Activated naive CD4-positive, alpha-beta T cell treated with anti-CD3 and anti-CD28 coated beads, Interleukin-2, amount 50 U/mL, for 72 hours (primary cell): ENCODE data around the gene ACSL4. TPM values are rescaled to one million over a fixed set of nuclear protein-coding genes. Genes with fewer than 3 reads are reported as not detected.
A peak's percentile ranks its signal among the peaks of the same experiment; 100 is the strongest.
"Not testable (repeated sequence)": the region's sequence is repeated elsewhere in the genome, so short reads cannot be mapped to it uniquely, and the experiment has no call there.

Source experiments
- ATAC-seq, 2 donors: fragments of 150-1000 bp; cut with Tn5 transposase; 2 replicates each; pipeline ENCODE4 v1.10.0; 2021; ENCODE audit warnings: mild to moderate bottlenecking in 2 of 2, moderate library complexity in 2 of 2
- DNase-seq, 2 donors: peaks; one replicate each; pipeline ENCODE4 v3.0.0; 2021 to 2022; ENCODE audit warnings: low spot score in 2 of 2
- H3K27ac Mint-ChIP-seq, 2 donors: one replicate each; pipeline ENCODE4 v1.8.0; 2022; ENCODE audit warnings: mild to moderate bottlenecking in 2 of 2, mixed read lengths in 2 of 2
- H3K36me3 Mint-ChIP-seq, 2 donors: one replicate each; pipeline ENCODE4 v1.8.0; 2022; ENCODE audit warnings: mixed read lengths in 2 of 2
- H3K9me3 Mint-ChIP-seq, 2 donors: one replicate each; pipeline ENCODE4 v1.8.0; 2022; ENCODE audit warnings: mixed read lengths in 2 of 2
- total RNA-seq, 2 donors: library from RNA; stranded (reverse); gene quantifications; one replicate each; pipeline ENCODE4 v1.2.3, GENCODE V29; 2022

The ACSL4 gene
- total RNA-seq, result 10 to 100 TPM; 62.0 to 64.1 TPM

DNA sequence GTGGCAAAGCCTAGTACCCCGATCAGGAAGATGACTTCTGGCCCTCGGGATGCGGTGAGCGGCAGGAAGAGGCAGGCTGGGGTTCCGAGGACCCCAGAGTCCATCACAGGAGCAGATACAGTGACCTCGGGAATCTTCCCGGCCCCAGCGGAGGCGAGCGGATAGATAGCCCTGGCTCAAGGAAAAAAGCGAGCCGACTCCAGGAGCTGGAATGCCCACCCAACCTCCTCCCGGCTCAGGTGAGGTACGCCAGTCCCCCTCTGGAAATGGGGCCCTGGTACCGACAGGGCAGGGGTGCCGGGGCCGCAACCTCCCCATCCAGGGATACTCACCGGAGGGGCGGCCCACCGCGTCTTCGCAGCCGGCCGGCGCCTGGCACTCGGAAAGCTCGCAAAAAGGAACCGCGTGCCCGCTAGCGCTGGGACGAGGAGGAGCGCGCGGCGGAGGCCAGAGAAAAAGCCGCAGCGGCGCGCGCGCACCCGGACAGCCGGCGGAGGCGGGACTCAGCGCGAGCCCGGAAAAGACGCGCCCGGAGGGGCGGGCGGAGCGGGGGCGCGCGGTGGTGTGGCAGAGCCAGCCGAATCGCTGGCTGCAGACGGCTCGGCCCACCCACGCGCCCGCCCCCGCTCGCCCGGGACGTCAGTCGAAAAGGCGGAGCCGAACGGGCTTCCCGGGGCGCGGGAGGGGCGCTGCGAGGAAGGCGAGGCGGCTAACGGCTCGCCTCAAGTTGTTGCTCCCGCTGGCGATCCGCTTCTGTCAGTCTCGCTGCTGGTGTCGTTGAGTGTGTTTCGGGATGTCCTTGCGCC, at the start of gene ACSL4:
TSS of gene ACSL4 (minus strand) at position 451 of the 806 bp plus-strand sequence. CDS start 49,894 bp downstream, outside the sequence.
- peak; percentile 76 to 82 for DNase-seq
- Mint-ChIP-seq H3K27ac (peak within 1 kb of the TSS; percentile 99 to 100), H3K9me3 (no peaks in the 10 kb centered on the region), H3K36me3 (peaks cover 13 to 23% of the 10 kb centered on the region in 2 donors)
- ATAC-seq, result peak; percentile 74 to 79

DNA sequence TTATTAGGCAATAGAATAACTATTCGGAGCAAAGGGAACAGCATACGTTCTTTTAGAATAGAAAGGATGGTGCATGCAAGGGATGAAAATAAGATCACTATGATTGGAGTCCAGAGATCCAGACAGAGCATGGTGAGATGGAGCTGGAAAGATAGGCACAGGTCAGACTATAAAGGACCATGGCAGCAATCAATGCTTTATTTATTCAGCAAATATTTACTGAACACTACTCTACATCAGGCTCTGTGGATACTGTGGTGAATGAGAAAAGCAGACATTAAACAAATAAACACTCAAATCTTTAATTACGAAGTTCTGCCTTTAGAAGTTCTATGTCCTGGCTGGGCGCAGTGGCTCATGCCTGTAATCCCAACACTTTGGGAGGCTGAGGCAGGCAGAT, 44.7 kb upstream of the ACSL4 start:
- Mint-ChIP-seq H3K36me3 (no peaks in the 10 kb centered on the region), H3K9me3 (peaks cover 0 to 4% of the 10 kb centered on the region in 2 donors), H3K27ac (no peak overlapping the region)
- ATAC-seq (no peak), DNase-seq (no peak)

DNA sequence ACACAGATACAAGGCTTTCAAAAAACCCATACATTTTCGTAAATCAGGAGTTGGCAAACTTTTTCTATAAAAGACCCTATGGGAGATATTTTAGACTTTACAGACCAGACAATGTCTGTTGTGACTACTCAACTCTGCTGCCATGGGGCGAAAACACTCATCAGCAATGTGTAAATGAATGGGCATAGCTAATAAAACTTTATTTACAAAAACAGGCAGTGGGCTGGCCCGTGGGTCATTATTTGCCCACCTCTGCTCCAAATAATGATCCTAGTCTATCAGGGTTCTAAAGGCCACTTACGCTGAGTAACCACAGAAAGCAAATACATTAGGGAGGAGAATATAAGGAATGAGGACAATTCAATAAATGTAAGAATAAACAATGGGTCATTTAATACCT, 43.9 kb upstream of the ACSL4 start:
- DNase-seq, result no peak
- no peaks in the 10 kb centered on the region for H3K36me3 Mint-ChIP-seq
- no peak for ATAC-seq
- H3K27ac Mint-ChIP-seq, result no peak overlapping the region
- H3K9me3 Mint-ChIP-seq, result peaks cover 0 to 4% of the 10 kb centered on the region in 2 donors

DNA sequence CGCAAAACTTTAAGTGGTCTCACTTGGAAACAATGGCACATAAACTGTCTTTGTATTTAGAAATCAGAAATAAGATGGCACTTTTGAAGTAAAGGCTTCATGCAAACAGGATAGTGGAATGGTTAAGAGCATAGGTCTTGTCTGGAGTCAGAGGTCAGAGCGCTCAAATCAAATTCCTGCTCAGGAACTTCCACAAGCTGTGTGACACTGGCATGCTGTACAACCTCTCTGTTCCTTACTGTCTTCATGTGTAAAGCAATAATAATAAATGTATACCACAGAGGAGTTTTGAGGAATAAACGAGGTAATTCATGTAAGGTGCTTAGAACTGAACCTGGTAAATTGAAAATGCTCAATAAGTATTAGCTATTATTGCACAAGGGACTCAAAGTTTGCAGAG, 43.4 kb upstream of the ACSL4 start:
- peaks cover 0 to 4% of the 10 kb centered on the region in 2 donors for H3K9me3 Mint-ChIP-seq

DNA sequence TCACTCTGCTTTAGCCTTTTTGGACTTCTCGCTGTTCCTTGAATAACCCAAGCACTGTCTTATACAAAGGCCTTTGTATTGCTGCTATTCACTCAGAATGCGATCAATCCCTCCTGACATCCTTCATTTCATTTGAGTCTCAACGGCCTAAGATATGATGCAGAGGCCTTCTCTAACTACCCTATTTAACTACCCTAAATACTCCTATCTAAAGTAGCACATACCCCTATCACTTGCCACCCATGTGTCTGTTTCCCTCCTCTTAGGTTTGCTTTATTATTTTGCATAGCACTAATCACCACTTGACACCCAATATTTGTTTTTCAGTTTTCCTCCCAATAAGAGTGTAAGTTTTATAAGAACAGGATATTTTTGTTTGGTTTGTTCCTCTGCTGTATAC, 42.3 kb upstream of the ACSL4 start:
- Mint-ChIP-seq H3K36me3 (no peaks in the 10 kb centered on the region), H3K27ac (no peak overlapping the region), H3K9me3 (peaks cover 0 to 4% of the 10 kb centered on the region in 2 donors)
- DNase-seq, result no peak
- no peak for ATAC-seq

More for the DNA sequence above, 43.4 kb upstream of the ACSL4 start:
- H3K27ac Mint-ChIP-seq, result no peak overlapping the region
- ATAC-seq, result no peak
- no peaks in the 10 kb centered on the region for H3K36me3 Mint-ChIP-seq
- DNase-seq, result no peak

DNA sequence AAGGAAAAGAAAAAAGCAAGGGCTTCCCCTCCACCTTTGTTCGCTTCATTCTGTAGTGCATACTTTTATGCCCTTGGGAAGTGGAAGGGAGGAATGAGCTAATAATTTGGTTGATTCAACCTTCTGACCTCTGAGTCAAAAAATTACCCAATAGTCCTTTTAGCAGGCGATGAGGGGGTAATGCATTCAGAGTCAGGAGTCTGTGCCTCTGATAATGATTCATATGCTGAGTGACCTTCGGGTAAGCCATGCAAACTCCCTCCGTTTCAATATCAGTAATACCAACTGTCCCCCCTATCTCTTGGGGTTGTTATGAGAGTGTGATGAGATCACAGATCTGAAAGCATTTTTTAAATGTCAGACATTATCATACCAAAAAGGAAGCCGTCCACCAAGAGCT, 41.6 kb upstream of the ACSL4 start:
- DNase-seq (no peak), ATAC-seq (peak; percentile 67 to 97)
- peaks cover 3 to 4% of the 10 kb centered on the region in 2 donors for H3K9me3 Mint-ChIP-seq
- H3K36me3 Mint-ChIP-seq, result no peaks in the 10 kb centered on the region
- no peak overlapping the region for H3K27ac Mint-ChIP-seq

DNA sequence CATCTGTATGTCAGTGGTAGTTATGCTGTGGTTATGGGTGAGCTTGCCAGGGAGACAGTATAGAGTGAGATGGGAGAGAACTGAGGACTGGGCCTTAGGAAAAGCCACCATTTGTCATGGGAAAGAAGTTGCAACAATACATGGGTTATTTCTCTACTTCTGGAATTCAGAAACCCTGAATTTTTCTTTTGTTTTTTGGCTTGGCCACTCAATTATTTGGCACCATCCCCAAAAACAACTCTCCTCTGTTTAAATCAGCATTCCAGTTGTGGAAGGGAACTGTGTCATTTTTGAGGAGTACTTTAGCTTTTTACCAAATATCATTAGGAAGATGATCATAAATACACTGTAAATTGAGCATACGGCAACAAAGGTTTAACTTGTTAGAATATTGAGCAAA, 41.1 kb upstream of the ACSL4 start:
- ATAC-seq (no peak), DNase-seq (no peak)

DNA sequence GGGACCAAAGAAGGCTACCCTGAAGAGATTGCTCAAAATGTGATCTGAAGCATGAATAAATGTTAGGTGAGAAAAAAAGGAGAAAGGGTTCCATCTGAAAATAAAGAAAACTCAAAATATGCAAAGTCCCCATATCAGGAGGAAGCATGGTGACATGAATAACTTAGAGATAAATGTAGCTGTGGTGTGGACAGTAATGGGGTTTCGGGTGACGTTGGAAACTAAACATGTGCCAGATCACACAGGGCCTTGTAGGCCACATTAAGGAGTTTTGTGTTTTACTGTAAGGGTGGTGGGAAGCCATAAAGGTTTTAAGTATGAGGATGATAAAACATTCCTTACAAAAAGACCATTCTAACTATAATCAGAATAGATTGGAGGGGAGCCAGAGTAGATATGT, 40.3 kb upstream of the ACSL4 start:
- Mint-ChIP-seq H3K27ac (no peak overlapping the region), H3K36me3 (no peaks in the 10 kb centered on the region), H3K9me3 (peaks cover 4% of the 10 kb centered on the region in 2 donors)
- no peak for DNase-seq
- no peak for ATAC-seq

More for the DNA sequence above, 41.1 kb upstream of the ACSL4 start:
- peaks cover 4% of the 10 kb centered on the region in 2 donors for H3K9me3 Mint-ChIP-seq
- H3K27ac Mint-ChIP-seq, result no peak overlapping the region
- H3K36me3 Mint-ChIP-seq, result no peaks in the 10 kb centered on the region

DNA sequence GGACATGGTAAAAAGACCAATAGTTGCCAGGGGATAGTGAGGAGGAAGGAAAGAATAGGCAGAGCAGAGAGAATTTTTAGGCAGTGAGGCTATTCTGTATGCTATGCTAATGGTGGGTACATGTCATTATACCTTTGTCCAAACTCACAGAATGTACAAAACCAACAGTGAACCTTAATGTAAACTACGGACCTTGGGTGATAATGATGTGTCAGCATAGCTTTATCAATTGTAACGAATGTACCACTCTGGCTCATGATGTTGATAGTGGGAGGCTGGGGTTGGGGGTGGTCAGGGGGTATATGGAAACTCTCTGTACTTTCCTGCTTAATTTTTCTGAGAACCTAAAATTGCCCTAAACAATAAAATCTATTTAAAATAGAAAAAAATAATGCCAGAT, 37.7 kb upstream of the ACSL4 start:
- ATAC-seq (no peak), DNase-seq (no peak)
- Mint-ChIP-seq H3K27ac (no peak overlapping the region), H3K9me3 (peaks cover 4 to 10% of the 10 kb centered on the region in 2 donors), H3K36me3 (no peaks in the 10 kb centered on the region)

DNA sequence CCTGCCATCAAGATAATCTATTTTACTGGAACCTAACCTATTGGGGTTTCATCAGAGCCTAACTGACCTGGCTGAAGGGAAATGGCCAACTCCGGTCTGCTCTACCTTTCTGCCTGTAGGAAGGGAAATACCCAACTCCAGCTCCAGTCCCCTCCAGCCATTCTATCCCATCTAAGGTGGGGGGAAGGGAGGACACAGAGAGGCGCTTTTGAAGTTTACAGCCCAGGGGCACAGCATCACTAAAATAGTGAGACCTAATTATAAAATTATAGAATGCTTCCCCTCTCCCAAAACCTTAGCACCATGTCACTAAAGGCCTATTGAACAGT, 27.8 kb upstream of the ACSL4 start:
- Mint-ChIP-seq H3K27ac (no peak overlapping the region), H3K36me3 (no peaks in the 10 kb centered on the region), H3K9me3 (no peaks in the 10 kb centered on the region)
- ATAC-seq (no peak), DNase-seq (no peak)

DNA sequence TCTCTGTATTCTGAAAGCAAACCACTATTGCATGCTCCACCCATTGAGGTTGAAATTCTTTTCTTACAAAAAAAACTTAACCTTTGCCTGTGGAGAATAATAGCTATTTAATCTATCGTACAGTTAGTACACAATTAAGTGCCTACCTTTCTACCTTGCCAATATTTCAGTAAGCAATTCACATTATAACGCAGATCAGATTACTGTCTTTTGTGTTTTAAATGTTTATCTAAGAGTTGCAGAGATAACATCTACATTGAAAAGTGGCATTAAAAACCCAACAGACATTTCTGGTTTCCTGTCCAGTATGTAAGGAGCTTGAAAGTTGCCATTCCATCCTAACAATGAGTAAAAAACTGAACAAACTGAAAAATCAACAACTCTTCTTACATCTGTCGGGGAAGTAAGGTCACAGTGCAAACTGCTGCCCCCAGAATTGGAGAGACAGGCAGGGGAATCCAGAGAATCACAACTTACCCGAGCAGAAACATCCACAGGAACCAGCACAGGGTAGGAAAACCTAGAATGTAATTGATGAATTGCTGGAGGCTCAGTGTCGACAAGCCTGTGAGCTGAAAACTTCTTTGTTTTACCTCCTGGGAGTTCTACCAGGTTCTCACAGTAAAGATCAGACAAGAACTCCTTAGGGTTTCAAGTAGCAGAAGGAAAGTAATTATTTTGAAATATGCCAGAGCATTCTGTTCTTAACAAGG, 27.3 kb upstream of the ACSL4 start:
- H3K27ac Mint-ChIP-seq, result no peak overlapping the region
- ATAC-seq (no peak), DNase-seq (no peak)
- peaks cover 0 to 4% of the 10 kb centered on the region in 2 donors for H3K36me3 Mint-ChIP-seq
- H3K9me3 Mint-ChIP-seq, result no peaks in the 10 kb centered on the region

DNA sequence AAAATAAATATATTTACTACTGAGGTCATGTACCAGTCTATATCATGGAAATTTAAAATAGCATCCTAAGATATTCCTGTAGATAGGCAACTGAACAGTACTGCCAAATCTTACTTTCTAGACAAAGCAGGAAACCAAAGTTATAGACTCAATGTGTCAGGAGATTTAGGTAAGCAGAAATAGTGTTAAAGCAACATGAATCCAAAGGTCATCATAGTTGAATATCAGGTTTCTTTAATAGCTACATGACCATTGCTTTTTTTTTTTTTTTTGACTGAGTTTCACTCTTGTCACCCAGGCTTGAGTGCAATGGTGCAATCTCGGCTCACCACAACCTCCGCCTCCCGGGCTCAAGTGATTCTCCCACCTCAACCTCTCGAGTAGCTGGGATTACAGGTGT, 20.2 kb upstream of the ACSL4 start:
- no peak for DNase-seq
- Mint-ChIP-seq H3K36me3 (peaks cover 0 to 4% of the 10 kb centered on the region in 2 donors), H3K9me3 (peaks cover 3 to 4% of the 10 kb centered on the region in 2 donors), H3K27ac (no peak overlapping the region)
- ATAC-seq, result no peak

DNA sequence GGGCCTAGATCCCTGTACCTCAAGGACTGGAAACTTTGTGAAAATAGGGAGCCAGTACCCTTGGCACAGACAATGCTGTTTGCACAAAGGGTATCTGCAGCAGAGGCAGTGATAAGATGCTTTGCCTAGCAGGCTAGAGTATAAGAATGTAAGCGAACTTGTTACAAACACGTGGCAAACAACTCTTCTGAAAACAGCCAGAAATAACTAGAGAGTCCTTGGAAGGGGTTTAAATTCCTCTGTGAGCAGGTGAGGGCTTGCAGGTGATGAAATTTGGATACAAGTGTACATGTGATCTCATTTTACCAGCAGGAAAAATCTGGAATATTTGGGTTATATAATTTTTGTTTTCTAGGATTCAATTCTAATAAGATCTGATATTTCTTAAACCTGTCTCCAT, 18.6 kb upstream of the ACSL4 start:
- DNase-seq (no peak), ATAC-seq (no peak)
- Mint-ChIP-seq H3K36me3 (peaks cover 0 to 4% of the 10 kb centered on the region in 2 donors), H3K9me3 (peaks cover 3 to 4% of the 10 kb centered on the region in 2 donors), H3K27ac (no peak overlapping the region)

DNA sequence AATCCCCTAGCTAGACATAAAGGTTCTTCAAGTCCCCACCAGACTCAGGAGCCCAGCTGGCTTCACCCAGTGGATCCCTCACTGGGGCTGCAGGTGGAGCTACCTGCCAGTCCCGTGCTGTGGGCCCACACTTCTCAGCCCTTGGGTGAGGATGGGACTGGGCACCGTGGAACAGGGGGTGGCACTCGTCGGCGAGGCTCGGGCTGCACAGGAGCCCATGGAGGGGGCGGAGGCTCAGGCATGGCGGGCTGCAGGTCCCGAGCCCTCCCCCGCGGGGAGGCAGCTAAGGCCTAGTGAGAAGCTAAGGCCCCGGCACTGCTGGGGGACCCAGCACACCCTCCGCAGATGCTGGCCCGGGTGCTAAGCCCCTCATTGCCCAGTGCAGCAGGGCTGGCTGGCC, 16.1 kb upstream of the ACSL4 start:
- no peak for ATAC-seq
- Mint-ChIP-seq H3K36me3 (no peaks in the 10 kb centered on the region), H3K27ac (no peak overlapping the region), H3K9me3 (no peaks in the 10 kb centered on the region)
- DNase-seq, result no peak

DNA sequence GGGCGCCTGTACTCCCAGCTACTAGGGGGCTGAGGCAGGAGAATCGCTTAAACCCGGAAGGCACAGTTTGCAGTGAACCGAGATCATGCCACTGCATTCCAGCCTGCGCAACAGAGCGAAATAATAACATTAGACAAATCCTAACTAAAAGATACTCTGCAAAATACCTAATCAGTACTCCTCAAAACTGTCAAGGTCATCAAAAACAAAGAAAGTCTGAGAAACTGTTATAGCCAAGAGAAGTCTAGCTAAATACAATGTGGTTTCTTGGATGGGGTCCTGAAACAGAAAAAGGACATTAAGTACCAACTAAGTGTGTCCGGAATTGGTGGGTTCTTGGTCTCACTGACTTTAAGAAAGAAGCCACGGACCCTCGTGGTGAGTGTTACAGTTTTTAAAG, 14.6 kb upstream of the ACSL4 start:
- no peak for ATAC-seq
- Mint-ChIP-seq H3K36me3 (no peaks in the 10 kb centered on the region), H3K9me3 (no peaks in the 10 kb centered on the region), H3K27ac (no peak overlapping the region)
- DNase-seq, result no peak

DNA sequence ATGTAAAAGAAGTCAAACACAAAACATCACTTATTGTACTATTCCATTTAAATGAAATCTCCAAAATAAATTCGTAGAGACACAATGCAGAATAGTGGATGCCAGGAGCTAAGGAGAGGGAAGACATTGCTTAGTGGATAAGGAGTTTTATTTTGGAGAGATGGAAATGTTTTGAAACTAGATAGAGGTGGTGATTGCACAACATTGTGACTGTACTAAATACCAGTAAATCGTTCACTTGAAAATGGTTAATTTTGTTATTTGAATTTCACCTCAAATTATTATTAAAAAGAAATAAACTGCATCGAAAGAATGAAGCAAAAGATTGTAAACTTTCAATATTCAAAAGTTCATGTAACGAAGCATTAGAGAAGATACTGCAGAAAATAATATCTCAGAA, 9.7 kb upstream of the ACSL4 start:
- no peak overlapping the region for H3K27ac Mint-ChIP-seq
- H3K9me3 Mint-ChIP-seq, result no peaks in the 10 kb centered on the region
- no peak for ATAC-seq
- DNase-seq, result no peak
- no peaks in the 10 kb centered on the region for H3K36me3 Mint-ChIP-seq

DNA sequence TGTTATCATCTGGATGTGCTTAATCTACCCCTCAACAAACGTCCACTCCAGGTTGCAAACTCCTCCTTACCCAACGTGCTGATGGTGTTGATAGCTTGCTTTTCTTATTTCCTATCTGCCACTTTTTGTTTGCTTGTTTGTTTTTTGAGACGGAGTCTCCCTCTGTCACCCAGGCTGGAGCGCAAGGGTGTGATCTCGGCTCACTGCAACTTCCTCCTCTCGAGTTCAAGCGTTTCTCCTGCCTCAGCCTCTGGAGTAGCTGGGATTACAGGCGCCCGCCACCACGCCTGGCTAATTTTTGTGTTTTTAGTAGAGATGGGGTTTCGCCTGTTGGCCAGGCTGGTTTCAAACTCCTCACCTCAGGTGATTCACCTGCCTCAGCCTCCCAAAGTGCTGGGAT, 7.8 kb upstream of the ACSL4 start:
- H3K36me3 Mint-ChIP-seq, ATAC-seq, H3K9me3 Mint-ChIP-seq, DNase-seq, H3K27ac Mint-ChIP-seq: not testable (repeated sequence)

DNA sequence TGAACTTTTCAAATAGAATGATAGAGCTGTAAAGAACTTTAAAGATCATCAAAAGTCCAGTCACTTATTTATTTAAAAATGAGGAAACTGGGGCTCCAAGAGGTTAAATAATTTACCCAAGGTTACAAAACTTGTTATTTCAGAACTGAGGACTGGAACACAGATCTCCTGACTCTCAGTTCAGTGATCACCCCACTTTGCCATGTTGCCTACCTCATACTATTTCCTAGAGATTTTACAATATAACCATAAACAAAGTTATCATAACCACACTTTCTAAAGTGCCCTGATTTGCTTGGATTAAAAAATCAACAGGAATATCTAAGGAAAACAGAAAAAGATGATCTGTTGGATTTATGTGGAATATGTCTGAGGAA, 7.4 kb upstream of the ACSL4 start:
- Mint-ChIP-seq H3K9me3 (no peaks in the 10 kb centered on the region), H3K36me3 (no peaks in the 10 kb centered on the region), H3K27ac (no peak overlapping the region)
- DNase-seq (no peak), ATAC-seq (no peak)
